Esophagus muscularis mucosa (tissue), 4 donors: ENCODE data around the gene ABCC3.

Experiments
- CTCF ChIP-seq, 3 experiments: fragments of 200-600 bp in 2 of 3; fragments of 450-650 bp in 1 of 3; sonication (generic) in 2 of 3; IDR thresholded peaks; one replicate each; pipeline ENCODE4 v1.5.1; 2017 to 2019; ENCODE audit warnings: antibody characterized with exemption in 3 of 3, mild to moderate bottlenecking in 2 of 3, moderate library complexity in 1 of 3
- EP300 ChIP-seq: sonication (generic); formaldehyde crosslinking; IDR thresholded peaks from one replicate; pipeline ENCODE4 v1.6.1; 2017; ENCODE audit warnings: antibody characterized with exemption
- POLR2A ChIP-seq: fragments of 450-650 bp; IDR thresholded peaks from one replicate; pipeline ENCODE4 v1.6.1; 2017; ENCODE audit warnings: antibody characterized with exemption, moderate library complexity, mild to moderate bottlenecking, low read depth
- POLR2AphosphoS5 ChIP-seq, 2 donors: sonication (generic); formaldehyde crosslinking; IDR thresholded peaks; one replicate each; pipeline ENCODE4 v1.6.1; 2017; ENCODE audit warnings: antibody characterized with exemption in 2 of 2

GRCh38 chr17:50588391-50589049 lies 46.2 kb upstream of the ABCC3 start:
- no peak for TF ChIP-seq CTCF (IDR thresholded peaks at IDR 0.05)
- TF ChIP-seq POLR2AphosphoS5 (IDR thresholded peaks at IDR 0.05) = no peak
- TF ChIP-seq EP300 = no peak
- no peak for TF ChIP-seq POLR2A
